ENCODE results near the gene ERC2.
"Not testable (repeated sequence)": the region's sequence is repeated elsewhere in the genome, so short reads cannot be mapped to it uniquely, and the experiment has no call there.

Gene ERC2

GRCh38 chr3:55884066-55884465 is 584.2 kb downstream of the ERC2 start:
- DNase-seq (ENCODE audit: low read depth), result no peak

- no peak for DNase-seq (ENCODE audit: low read depth)
These were observed 586.3 kb downstream of the ERC2 start for GRCh38 chr3:55882006-55882405.

GRCh38 chr3:55880357-55880756 is 587.9 kb downstream of the ERC2 start:
- no peak for DNase-seq (ENCODE audit: low read depth)

GRCh38 chr3:55879901-55880331 is 588.4 kb downstream of the ERC2 start:
- DNase-seq (ENCODE audit: low read depth), result no peak

- no peak for DNase-seq (ENCODE audit: low read depth)
These were observed 590.6 kb downstream of the ERC2 start for GRCh38 chr3:55877703-55878102.

- DNase-seq (ENCODE audit: low read depth), result no peak
These were observed 591.7 kb downstream of the ERC2 start for GRCh38 chr3:55876560-55876959.

GRCh38 chr3:55875113-55875512 is 593.2 kb downstream of the ERC2 start:
- DNase-seq (ENCODE audit: low read depth), result no peak

- DNase-seq (ENCODE audit: low read depth), result no peak
These were observed 594.6 kb downstream of the ERC2 start for GRCh38 chr3:55873523-55874254.

- DNase-seq (ENCODE audit: low read depth), result no peak
These were observed 597.7 kb downstream of the ERC2 start for GRCh38 chr3:55870594-55870993.

- DNase-seq (ENCODE audit: low read depth), result no peak
These were observed 599.9 kb downstream of the ERC2 start for GRCh38 chr3:55868347-55868746.

GRCh38 chr3:55863028-55863427 is 605.2 kb downstream of the ERC2 start:
- DNase-seq (ENCODE audit: low read depth), result no peak

- DNase-seq (ENCODE audit: low read depth), result no peak
These were observed 608.1 kb downstream of the ERC2 start for GRCh38 chr3:55860049-55860721.

- DNase-seq (ENCODE audit: low read depth), result no peak
These were observed 609.0 kb downstream of the ERC2 start for GRCh38 chr3:55859305-55859704.

- no peak for DNase-seq (ENCODE audit: low read depth)
These were observed 609.5 kb downstream of the ERC2 start for GRCh38 chr3:55858727-55859126.

GRCh38 chr3:55858302-55858701 is 610.0 kb downstream of the ERC2 start:
- DNase-seq (ENCODE audit: low read depth), result no peak

- DNase-seq (ENCODE audit: low read depth), result no peak
These were observed 610.6 kb downstream of the ERC2 start for GRCh38 chr3:55857633-55858032.

- no peak for DNase-seq (ENCODE audit: low read depth)
These were observed 613.0 kb downstream of the ERC2 start for GRCh38 chr3:55855311-55855710.

- no peak for DNase-seq (ENCODE audit: low read depth)
These were observed 613.8 kb downstream of the ERC2 start for GRCh38 chr3:55854494-55854893.

- DNase-seq (ENCODE audit: low read depth), result no peak
These were observed 615.9 kb downstream of the ERC2 start for GRCh38 chr3:55852326-55852725.

GRCh38 chr3:55842204-55842603 is 626.1 kb downstream of the ERC2 start:
- no peak for DNase-seq (ENCODE audit: low read depth)

- DNase-seq (ENCODE audit: low read depth), result not testable (repeated sequence)
These were observed 636.4 kb downstream of the ERC2 start for GRCh38 chr3:55831876-55832275.

- no peak for DNase-seq (ENCODE audit: low read depth)
These were observed 639.6 kb downstream of the ERC2 start for GRCh38 chr3:55828712-55829111.

GRCh38 chr3:55827786-55828185 is 640.5 kb downstream of the ERC2 start:
- DNase-seq (ENCODE audit: low read depth), result no peak
